Uterus (tissue), 2 donors: ENCODE data around the gene ERFL.

Experiments used
- CTCF ChIP-seq, 4 experiments: fragments of 200-600 bp in 2 of 4; fragments of 450-650 bp in 2 of 4; sonication (generic) in 2 of 4; IDR thresholded peaks; one replicate each; pipeline ENCODE4 v1.5.1; 2016 to 2019; ENCODE audit warnings: antibody characterized with exemption in 4 of 4, mild to moderate bottlenecking in 2 of 4, moderate library complexity in 1 of 4
- POLR2A ChIP-seq, 2 donors: fragments of 450-650 bp; IDR thresholded peaks; one replicate each; pipeline ENCODE4 v1.6.1; 2016; ENCODE audit warnings: antibody characterized with exemption in 2 of 2, mild to moderate bottlenecking in 1 of 2, moderate library complexity in 1 of 2

DNA sequence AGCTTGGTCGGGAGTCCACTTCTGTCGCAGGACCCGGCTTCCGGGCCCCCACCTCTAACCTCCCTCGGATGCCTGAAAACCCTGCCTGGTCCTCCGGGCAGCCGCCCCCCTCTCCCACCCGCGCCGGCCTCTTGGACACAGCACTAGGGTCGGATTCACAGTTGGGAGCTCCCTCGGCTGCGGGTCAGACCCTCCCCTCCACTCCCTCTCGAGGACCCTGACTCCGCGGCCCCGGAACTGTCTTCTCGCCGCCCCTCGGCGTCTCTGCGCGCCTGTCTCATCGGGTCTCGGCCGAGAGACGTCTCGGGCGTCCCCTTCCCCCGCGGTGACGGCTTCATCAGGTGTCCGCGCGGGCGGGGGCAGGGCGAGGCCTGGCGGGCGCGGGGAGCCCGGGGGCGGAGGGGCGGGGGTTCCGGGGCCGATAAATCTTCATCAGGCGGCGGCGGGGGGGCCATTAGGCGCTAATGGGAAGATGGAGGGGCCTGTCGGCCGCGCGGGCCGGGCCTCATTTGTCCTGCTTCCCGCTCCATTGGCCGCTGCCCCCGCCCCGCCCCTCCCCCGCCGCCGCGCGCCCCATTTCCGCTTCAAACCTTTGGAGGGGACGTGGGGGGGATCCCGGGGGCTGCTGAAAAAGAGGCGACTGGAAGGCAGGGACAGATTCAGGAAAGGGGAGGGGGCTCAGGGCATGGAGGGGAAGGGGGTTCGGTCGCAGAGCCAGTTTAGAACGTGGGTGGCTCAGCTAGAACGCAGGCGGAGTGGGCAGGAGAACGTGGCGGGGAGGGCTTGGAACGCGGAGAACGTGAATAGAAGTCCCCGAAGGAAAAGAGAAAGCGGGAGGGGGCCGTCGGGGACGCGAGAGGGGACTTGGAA, 11.8 kb upstream of the ERFL start:
- TF ChIP-seq POLR2A (IDR thresholded peaks at IDR 0.05) (no peak), CTCF (IDR thresholded peaks at IDR 0.05) (no peak)
